AG04449 (cell line): ENCODE results near the gene CRISPLD2.

Experiments used
- CTCF ChIA-PET: fragments of 350-600 bp; formaldehyde crosslinking; extraction: SDS; loops from one replicate; lab custom pipeline; 2021; ENCODE audit warnings: antibody characterized with exemption; lab: Yijun Ruan, JAX
- POLR2A ChIA-PET: fragments of 400-600, 350-600 bp; formaldehyde crosslinking; extraction: SDS; loops from one replicate; lab custom pipeline; 2020; ENCODE audit warnings: antibody characterized with exemption, inconsistent platforms; lab: Yijun Ruan, JAX
- DNase-seq: peaks from one replicate; pipeline ENCODE4 v3.0.0-alpha.2; 2010; ENCODE audit warnings: low read depth, low spot score
- H3K4me3 ChIP-seq: 2 replicates; pipeline ENCODE4 v1.5.1; 2011; ENCODE audit warnings: low read depth, mild to moderate bottlenecking, control low read depth, low read length
- CTCF ChIP-seq: IDR thresholded peaks from one replicate; pipeline ENCODE4 v1.5.1; 2011; ENCODE audit warnings: mild to moderate bottlenecking, moderate library complexity, low read length, control low read depth, inconsistent platforms; ENCODE audit not compliant: insufficient read depth; ENCODE audit errors: missing control alignments

Gene CRISPLD2

DNA sequence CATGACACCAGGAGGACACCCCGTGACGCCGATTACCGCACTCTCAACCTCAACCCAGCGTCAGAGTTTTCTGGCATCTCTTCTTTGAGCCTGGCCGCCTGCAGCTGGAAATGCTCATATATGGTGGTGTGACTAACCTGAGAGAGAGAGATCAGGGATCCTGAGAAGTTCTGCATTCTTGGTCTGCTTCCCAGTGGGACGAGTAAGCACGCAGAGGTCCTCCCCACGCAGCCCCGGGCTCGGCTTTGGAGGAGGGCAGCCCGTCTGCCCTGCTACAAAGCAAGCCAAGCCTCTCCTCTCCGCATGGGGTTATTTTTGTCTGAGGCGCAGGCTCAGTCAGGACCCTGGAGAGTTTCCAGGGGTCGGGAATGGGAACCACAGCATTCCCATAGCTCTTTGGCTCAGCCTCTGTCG lies 16.5 kb downstream of the CRISPLD2 start:
- TF ChIP-seq CTCF, result no peak
- DNase-seq, result peak; percentile 100
- POLR2A ChIA-PET, result interaction anchor here (0.6 to 0.7 kb wide), 2 partner anchors 16 kb away, joined by 3 read pairs; partner anchors contain the start of gene CRISPLD2

DNA sequence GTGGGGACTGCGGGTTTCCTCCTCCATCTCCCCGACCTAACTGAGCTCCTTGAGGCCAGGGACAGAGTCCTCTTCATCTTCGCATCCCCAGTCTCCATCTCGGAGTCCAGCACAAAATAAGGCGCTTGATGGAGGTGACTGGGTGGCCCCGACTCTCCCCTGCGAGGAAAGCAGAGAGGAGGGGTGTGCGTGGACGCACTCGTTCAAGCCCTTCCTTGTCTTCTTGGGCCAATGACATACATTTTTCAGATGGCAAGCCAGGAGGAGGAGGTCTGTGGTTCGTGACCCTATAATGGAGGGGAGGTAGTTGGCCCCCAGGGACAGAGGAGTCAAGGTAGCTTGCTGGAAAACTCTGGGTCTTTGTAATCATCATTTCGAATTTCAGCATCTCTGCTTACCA lies 17.2 kb downstream of the CRISPLD2 start:
- ChIA-PET POLR2A (interaction anchor here (0.6 to 1.3 kb wide), 2 partner anchors 14 to 17 kb away, joined by 3 read pairs; partner anchors contain the start of gene CRISPLD2), CTCF (interaction anchor here (1.0 to 2.2 kb wide), 3 partner anchors 14 to 134 kb away, joined by 3 to 9 read pairs (median 4); no protein-coding TSS in a partner anchor)
- no peak for TF ChIP-seq CTCF
- no peak for DNase-seq
- H3K4me3 ChIP-seq, result no peak overlapping the region

More for the DNA sequence above, 16.5 kb downstream of the CRISPLD2 start:
- no peak overlapping the region for H3K4me3 ChIP-seq
- CTCF ChIA-PET, result interaction anchor here (0.6 to 2.2 kb wide), 4 partner anchors 15 to 135 kb away, joined by 3 to 9 read pairs (median 4); no protein-coding TSS in a partner anchor

DNA sequence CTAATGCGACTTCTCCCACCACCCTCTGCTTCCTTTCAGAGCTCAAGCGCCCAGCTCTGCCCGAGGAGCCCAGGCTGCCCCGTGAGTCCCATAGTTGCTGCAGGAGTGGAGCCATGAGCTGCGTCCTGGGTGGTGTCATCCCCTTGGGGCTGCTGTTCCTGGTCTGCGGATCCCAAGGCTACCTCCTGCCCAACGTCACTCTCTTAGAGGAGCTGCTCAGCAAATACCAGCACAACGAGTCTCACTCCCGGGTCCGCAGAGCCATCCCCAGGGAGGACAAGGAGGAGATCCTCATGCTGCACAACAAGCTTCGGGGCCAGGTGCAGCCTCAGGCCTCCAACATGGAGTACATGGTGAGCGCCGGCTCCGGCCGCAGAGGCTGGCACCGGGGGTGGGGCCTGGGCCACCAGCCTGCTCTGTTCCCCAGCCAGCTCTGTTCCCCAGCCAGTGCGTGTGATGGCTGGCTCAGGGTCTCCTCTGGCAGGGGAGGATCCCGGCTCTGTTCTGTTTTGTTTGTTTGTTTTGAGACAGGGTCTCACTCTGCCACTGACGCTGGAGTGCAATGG lies 18.7 kb downstream of the CRISPLD2 start:
- CTCF ChIA-PET, result interaction anchor here (1.0 to 2.2 kb wide), 4 partner anchors 9 to 133 kb away, joined by 4 to 9 read pairs (median 5); no protein-coding TSS in a partner anchor
- no peak for DNase-seq
- POLR2A ChIA-PET, result interaction anchor here (0.6 to 1.3 kb wide), 4 partner anchors 13 to 63 kb away, joined by 3 read pairs; partner anchors contain the start of gene CRISPLD2
- no peak overlapping the region for H3K4me3 ChIP-seq
- TF ChIP-seq CTCF, result no peak

DNA sequence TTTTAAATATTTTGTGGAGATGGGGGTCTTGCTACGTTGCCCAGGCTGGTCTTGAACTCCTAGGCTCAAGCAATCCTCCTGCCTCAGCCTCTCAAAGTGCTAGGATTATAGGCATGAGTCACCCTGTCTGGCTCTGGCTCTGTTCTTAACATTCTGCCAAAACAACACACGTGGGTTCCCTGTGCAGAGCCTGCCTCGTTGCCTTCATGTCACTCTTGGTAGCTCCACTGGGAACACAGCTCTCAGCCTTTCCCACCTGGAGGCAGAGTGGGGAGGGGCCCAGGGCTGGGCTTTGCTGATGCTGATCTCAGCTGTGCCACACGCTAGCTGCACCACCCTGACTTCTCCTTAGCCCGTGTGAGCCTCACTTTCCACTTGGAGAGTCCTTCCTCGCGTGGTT lies 19.3 kb downstream of the CRISPLD2 start:
- no peak for DNase-seq
- TF ChIP-seq CTCF, result no peak
- POLR2A ChIA-PET, result interaction anchor here (0.6 to 1.4 kb wide), 2 partner anchors 12 to 51 kb away, joined by 3 to 8 read pairs; no protein-coding TSS in a partner anchor
- CTCF ChIA-PET, result interaction anchor here (0.9 to 1.4 kb wide), 4 partner anchors 10 to 86 kb away, joined by 3 to 4 read pairs (median 4); no protein-coding TSS in a partner anchor
- no peak overlapping the region for H3K4me3 ChIP-seq

DNA sequence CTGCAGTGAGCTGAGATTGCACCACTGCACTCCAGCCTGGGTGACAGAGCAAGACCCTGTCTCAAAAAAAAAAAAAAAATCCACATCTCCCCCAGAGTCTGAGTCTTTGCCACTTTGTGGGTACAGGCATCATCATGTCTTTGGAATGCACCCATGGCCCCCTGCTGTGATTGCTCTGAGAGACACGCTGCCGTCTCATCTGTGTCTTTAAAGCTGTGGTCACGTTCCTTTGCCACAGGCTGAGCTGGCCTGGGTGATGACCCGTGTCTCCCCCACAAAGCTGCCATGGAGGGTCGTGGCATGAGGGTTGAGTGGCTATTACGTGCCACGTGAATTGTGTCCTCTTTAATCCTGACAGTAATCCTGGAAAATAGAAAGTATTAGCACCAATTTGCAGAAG lies 20.2 kb downstream of the CRISPLD2 start:
- DNase-seq, result no peak
- CTCF ChIA-PET, result interaction anchor here (0.9 to 1.5 kb wide), 4 partner anchors 11 to 112 kb away, joined by 3 to 5 read pairs (median 4); no protein-coding TSS in a partner anchor
- POLR2A ChIA-PET, result interaction anchor here (1.4 kb wide), 1 partner anchor 11 kb away, joined by 8 read pairs; no protein-coding TSS in a partner anchor
- TF ChIP-seq CTCF, result no peak
- H3K4me3 ChIP-seq, result no peak overlapping the region
